Left cardiac atrium (tissue), 4 donors: ENCODE results near the gene TNFRSF25. TPM values are rescaled to one million over a fixed set of nuclear protein-coding genes. Genes with fewer than 3 reads are reported as not detected.

Source experiments
- ATAC-seq, 2 donors: fragments of 200-7000 bp; cut with Tn5 transposase; one replicate each; pipeline ENCODE4 v1.9.1; 2020; ENCODE audit warnings: mild to moderate bottlenecking in 2 of 2, moderate library complexity in 2 of 2
- DNase-seq: peaks from one replicate; pipeline ENCODE4 v3.0.0-alpha.2; 2020
- intact Hi-C, 2 donors: fragments of 100-400 bp; cut with DNase I; formaldehyde crosslinking; loops; one replicate each; pipeline versions ENCODE4 v1.14.1 to v1.15.1; 2022 to 2023
- total RNA-seq, 2 donors: library from RNA; stranded (reverse); fragmentation: NEBNext Ultra II Directional; extraction: Animal tissue kit (Norgen Biotek cat#: 25700); gene quantifications; one replicate each; pipeline ENCODE4 v1.2.1, GENCODE V29; 2021
- donor health status: DM: no; HTN: yes; CAD: no.
- donor health status: DM: no; HTN: yes; CAD: no; lungs with severe emphysema.
- donor health status: DM: yes; HTN: yes; CAD: no.
- donor health status: Dilated cardiomyopathy.

The TNFRSF25 gene
- total RNA-seq, 2 donors from 2014 or later, result 5.5 to 5.9 TPM

DNA sequence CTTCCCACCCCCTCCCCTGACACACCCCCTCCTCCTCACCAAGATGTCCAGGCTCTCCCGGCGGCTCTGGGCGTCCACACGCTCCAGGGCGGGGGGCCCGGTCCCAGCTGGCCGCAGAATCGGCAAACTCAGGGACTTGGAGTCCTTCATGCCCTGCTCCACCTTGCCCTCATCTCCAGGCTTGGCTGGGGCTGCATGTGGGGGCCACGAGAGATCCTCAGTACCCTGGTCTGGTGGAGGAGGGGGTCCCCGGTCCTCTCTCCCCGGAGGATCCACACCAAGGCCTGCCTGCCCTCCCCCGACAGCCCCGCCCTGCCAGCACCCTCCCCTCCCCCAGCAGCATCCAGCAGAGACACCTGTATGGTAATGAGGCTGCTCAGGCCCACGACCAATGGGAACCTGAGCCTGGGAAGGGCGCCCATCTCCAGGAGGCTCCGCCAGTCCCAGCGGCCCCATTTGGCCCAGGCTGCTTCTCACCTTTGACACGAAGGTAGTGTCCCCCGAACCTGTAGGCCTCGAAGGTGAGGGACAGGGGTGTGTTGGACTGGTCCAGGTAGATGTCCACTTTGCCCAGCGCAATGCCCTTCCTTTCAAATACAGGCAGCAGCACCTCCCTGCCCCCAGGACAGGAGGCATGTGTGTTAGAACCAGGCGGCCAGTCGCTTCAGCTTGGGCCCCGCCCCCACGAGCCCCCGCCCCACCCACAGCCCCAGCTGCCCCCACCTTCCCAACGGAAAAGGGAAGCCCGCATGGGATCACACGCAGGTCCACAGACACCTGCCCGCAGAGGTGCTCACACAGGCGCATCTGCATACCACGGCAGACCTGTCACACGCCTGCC, 8.2 kb upstream of the TNFRSF25 start:
- no peak for DNase-seq
- no peak for ATAC-seq

DNA sequence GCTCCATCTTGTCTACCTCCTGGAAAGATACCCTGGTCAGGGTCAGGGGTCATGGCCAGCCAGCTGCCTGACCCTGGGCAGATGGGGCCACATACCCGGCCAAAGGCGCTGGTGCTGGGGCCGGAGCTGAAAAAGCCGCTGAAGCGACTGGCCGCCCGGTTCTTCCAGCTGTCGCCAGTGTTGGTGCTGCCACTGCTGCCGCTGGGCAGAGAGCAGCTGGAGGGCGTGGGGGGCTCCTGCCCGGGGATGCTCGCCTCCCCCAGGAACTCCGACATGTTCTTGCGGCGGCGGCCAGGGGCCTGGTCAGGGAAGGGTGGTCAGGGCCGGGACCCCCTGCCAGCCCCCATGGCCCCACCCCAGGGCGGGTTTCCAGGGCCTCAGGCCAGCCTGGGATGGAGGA, 7.2 kb upstream of the TNFRSF25 start:
- DNase-seq (no peak), ATAC-seq (no peak)
- intact Hi-C loops, result no loop called here

More for the DNA sequence above, 8.2 kb upstream of the TNFRSF25 start:
- intact Hi-C loops, result no loop called here

DNA sequence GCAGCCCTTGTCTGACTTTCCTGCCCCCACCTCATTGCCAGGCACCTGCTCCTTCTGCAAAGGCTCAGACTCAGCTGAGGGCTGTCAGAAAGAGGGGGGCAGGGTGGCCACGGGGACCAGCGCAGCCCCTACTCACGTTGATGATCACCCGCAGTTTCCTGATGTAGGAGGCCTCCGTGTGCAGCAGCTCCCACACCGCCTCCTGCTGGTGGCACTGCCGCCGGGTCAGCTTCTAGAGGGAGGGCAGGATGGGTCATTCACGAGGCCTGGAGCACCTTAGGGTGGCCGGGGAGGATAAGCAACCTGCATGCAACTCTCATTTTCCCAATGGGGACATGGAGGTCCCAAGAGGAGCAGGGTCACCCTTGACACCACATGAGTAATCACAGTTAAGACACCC, 6.4 kb upstream of the TNFRSF25 start:
- intact Hi-C loops, result no loop called here
- no peak for ATAC-seq
- DNase-seq, result no peak

DNA sequence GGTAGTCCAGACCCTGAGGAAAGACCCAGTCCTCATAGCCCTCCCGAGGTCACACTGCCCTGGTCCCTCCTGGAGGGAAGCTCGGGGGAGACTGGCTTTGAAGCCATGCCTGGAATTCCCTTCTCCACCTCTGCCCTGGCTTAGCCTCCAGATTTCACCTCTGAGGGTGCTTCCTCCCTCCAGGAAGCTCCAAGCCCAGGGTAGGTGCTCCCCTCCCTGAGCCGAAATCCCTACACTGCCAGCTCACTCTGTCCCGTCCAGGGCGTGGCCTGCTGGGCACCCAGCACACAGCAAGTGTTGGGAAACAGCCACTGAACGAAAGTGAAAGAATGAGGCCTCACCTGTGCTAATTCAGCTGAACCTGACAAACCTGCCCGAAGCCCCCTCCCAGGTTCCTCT, 6.0 kb upstream of the TNFRSF25 start:
- intact Hi-C loops, result no loop called here
- DNase-seq (no peak), ATAC-seq (no peak)

DNA sequence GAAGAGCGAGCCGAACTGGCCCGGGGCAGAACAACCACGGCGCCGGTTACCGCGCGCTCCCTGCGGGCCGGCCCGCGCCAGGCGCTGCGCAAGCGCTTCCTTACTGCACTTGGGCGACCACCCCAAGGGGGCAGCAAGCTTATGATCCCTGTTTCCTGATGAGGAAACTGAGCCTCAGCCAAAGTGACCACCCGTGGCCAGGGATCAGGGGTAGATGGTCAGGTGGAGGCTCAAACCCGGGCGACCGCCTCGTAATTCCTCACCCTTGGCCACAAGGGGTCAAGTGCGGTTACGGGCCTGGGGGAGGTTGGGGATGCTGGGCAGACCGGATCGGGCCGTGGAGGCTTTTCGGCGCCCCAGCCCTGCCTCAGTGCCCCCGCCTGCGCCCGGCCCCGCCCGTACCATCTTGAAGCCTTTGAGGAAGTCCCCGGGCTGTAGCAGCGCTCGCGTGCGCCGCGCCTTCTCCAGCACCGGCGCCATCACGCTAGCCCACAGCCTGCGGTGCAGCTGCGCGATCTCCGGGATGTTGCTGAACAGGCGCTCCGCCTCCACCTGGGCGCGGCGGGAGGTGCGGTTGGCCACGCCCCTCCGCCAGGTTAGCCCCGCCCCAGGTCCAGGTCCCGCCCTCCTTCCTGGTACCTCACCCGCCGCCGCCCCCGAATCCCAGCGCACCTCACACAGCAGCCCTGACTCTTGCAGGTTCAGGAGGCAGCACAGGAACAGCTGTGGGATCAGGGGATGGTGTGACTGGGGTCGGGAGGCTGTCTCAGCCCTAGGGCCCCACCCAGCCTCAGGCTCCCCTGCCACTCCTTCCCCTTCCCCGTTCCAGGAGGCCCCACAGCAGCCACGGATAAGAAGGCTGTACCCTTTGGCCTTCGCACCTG, 5.4 kb upstream of the TNFRSF25 start:
- intact Hi-C loops, result no loop called here
- no peak for ATAC-seq
- no peak for DNase-seq

DNA sequence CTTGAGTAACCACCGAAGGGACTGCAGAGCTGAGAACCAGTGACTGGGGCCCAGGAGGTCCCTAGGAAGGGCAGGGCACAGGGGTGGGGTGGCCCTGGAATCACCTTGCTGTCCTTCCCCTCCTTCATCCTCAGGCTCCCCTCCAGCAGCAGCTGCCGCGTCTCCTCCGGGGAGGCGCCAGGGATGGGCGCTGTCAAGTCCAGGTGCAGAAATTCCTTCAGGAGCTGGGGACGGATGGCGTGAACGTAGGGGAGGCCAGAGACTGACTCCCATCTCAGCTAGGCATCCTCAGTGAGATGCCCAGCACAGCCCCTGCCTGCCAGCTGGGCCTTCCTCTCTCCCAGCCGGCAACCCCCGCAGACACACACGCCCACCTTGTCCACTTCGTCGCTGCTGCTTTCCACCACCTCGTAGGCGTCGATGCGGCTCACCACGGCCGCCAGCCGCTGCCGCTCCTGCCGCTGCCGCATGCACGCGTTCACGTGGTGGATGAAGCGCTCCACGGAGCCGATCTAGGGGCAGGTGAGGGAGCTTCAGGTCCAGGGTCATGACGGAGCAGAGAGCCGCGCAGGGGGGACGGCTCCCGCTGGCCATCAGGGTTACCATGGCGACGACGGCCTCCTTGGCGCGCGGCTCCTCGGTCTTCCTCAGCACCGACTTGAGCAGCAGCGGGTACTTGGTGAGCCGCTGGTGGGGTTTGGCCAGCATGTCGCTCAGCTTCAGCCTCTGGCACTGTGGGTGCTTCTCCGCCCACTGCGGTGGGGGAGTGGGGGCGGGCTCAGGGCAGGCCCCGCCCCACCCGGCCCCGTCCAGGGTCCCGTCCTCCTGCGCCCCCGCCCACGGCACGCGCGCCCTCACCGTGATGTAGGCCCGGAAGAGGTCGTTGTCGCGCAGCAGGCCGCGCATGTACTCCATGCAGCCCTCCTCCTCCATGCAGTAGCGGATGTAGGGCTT, 4.4 kb upstream of the TNFRSF25 start:
- ATAC-seq, result no peak
- DNase-seq, result no peak
- intact Hi-C loops, result no loop called here

DNA sequence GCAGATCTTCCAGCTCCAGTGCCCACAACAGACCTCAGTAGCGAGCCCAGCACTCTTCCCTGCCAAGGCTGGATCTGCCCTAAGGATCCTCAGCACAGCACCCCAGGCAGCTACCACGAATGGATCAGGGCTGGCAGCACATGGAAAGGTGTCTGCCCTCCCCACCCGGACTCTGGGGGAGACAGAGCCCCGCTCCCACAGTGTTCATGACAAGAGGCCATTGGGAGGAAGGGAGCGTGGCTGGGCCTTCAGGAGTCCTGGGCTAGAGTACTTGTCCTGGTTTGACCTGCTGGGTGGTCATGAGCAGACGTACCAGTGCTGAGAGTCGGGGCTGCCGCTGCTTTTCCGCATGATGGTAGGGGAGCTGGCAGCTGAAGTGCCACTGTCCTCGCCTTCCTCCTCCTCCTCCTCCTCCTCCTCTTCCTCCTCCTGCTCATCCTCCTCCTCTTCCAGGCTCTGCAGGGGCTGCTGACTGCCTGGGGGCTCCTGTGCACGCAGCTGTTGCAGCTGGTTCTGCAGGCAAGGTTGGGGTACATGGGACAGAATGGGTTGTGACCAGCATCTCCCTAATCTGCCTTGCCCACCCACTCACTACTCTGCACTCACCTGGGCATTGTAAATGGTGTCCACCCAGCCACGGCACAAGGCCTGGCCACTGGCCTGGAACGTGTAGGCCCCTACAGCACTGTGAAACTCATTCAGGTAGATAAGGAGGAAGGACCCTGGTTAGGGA, 2.9 kb upstream of the TNFRSF25 start:
- intact Hi-C loops, result no loop called here
- no peak for ATAC-seq

DNA sequence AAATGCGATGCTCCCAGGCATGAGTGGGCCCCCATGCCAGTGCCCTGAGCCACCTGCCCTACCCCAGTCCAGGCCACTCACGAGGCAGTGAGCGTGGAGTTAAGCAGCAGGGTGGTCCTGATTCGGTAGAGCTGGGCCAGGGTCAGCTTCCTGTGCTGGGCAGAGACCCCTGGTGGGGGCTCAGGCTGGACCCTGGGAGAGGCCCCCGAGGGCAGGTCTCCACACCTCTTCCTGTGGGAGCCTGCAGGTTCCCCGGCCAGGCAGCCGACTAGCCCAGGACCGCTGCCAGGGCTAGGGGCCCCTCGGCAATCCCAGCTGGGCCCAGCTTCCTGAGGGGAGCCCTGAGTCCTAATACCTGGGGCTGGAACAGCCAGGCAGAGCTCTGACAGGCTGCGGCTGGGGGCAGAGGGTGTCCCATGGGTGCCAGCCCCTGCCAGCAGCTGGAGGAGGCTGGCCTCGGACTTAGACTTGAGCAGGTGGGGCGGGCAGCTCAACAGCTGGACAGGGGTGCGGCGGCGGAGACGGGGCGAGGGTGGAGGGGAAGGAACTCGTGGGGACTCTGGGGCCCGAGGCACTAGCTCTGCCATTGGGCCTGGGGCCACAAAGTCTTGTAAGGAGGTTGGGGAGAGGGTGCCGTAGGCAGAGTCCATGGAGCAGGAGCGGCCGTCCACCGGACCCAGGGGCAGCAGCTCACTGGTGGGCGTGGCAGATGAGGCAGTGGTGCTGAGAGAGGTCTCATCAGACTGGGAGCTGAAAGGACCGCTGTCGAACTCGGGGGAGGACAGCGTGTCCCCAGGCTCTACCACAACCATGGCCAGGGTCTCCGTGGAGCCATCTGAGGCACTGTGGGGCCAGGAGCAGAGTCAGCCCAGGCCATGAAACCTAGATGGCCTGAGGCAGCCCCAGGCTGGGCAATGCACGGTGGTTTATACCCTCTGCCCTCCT, 2.0 kb upstream of the TNFRSF25 start:
- intact Hi-C loops, result no loop called here
- DNase-seq, result no peak
- ATAC-seq, result no peak

More for the DNA sequence above, 2.9 kb upstream of the TNFRSF25 start:
- DNase-seq, result no peak

DNA sequence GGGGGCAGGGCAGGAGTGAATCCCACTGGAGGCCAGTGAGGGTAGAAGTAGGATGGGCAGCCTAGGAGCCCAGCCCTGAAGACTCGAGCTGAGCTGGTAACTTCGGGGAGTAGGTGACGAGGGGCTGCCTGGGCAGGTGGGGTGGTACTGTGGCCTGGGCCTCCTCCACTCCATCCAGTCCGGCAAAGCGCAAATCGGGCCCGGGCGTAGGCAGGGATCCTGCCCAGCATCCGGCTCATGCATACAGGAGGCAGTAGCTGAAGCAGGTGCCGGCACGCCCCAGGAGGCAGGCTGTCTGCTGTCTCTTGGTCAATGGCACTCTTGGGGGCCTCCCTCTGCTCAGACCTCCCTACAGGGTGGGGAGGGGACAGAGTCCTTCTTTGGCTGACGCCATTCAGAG, 1.3 kb upstream of the TNFRSF25 start:
- intact Hi-C loops, result no loop called here
- ATAC-seq (no peak), DNase-seq (no peak)

DNA sequence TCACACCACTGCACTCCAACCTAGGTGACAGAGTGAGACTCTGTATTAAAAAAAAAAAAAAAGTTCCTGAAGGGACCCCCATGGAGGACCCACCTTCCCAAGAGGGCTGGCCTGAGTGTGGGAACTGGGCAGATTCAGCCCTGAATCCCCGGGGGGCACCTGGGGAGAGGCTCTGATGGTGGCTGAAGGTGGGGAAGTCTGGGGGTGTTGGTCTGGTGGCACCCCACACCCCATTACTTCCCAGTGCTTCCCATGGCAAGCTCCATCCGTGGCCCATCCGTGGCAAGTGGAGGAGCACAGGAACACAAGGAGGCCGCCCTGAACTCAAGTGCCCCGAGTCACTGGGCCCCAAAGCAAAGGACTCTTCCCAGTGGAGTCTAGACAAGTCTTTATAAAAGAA, 778 bp upstream of the TNFRSF25 start:
- DNase-seq, result no peak
- intact Hi-C loops, result no loop called here
- no peak for ATAC-seq

DNA sequence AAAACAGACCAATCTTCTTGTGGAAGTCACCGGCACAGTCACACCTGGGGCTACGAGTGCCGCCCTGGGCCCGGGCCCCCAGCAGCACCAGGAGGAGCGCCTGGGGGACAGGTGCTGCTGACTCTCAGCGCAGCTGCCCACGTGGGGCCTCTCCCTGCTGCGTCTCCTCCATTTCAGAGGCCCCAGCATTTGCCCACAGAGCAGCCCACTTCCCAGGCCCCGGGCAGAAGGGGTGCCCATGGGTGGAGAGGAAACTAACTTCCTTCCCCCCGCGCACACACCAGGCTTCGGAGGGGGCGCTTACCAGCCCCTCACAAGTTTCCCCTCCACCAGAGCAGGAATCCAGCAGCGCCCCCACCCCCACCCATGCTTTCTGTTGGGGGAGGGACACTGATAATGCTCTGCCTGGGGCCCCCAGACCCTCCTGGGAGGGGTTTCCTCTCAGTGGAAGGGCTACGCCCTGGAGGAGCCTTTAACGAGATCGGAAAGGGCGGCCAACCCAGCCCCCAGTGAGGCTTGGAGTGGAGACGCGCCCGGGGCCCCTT, 440 bp downstream of the TNFRSF25 start:
- intact Hi-C loops, result no loop called here
- ATAC-seq (no peak), DNase-seq (no peak)

DNA sequence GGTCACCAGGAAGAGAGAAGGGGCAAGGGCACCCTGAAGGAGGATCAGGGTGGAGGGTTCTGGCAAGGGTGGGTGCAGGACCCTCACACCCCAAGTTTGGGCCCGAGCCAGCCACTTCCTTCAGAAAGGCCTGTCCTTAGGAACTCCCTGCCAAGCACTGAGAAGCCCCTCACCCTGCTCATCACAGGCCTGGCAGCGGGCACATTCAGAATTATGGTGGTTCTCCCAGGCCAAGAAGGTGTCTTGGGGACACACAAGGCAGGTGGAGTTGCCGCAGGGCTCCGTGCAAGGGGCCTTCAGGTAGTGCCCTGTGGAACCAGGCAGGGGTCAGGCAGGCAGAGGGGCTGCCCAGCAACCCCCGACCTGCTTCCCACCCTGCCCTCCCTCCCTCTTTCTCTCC, 1.1 kb downstream of the TNFRSF25 start:
- no peak for DNase-seq
- ATAC-seq, result no peak
- intact Hi-C loops, result no loop called here

DNA sequence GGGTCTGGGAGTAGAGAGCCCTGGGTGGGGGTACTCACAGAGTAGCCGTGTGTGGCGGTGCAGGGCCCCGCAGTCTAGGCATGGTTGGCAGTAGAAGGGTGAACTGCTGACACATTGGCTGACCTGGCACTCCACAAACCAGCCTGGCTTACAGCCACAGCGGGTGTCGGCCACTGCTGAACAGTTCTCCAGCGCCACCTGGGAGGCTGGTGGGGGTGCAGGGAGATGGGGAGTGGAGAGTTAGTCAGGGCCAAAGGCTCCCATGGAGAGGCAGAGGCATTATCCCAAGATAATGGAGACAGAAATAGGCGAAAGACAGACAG, 1.5 kb downstream of the TNFRSF25 start:
- DNase-seq (peak; percentile 64), ATAC-seq (peak; percentile 44 to 49)
- intact Hi-C loops, result no loop called here

DNA sequence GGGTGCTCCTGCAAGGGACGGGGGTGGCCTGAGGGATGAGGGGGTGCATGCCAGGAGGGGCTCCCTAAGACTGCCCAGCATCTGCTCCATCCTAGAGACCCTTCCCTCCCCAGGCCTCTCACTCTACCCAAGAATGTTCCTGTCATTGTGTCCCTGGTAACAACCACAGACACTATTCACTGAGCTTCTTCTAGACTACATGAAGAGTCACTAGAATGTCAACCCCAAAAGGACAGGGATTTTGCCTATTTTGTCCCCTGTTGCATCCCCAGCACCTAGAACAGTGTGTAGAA, 2.9 kb downstream of the TNFRSF25 start:
- no peak for ATAC-seq
- intact Hi-C loops, result no loop called here
- no peak for DNase-seq

DNA sequence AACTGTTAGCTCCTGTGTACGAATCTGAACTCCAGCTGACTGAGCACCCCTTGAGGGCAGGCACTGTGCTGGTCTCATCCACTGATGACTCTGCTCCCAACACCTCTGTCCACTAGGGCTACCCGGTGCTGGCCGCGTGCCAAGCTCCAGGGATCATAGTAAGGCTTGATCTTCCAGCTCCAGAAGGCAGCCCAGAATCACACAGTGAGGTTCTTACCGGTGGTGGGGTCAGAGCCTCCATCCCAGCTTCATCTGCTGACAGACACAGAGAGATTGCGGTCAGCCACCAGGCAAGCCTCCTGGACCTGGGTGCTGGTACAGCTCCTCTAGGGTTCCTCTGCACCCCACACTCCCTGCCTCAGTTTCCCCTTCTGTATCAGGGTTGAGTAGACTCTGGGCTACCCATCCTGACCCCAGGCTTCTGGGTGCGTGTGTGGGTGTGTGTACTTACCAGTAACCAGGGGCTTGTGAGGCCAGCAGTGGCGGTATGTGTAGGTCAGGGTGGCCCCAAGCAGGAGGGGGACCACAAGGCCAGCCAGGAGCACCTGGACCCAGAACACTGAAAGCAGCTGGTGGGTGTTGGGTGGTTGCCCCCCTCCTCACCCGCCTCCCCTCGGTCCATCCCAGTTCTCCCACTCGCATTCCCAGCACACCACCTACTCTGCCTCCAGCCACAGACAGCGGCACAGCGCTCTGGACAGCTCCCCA, 3.4 kb downstream of the TNFRSF25 start:
- ATAC-seq (no peak), DNase-seq (no peak)
- intact Hi-C loops, result no loop called here

DNA sequence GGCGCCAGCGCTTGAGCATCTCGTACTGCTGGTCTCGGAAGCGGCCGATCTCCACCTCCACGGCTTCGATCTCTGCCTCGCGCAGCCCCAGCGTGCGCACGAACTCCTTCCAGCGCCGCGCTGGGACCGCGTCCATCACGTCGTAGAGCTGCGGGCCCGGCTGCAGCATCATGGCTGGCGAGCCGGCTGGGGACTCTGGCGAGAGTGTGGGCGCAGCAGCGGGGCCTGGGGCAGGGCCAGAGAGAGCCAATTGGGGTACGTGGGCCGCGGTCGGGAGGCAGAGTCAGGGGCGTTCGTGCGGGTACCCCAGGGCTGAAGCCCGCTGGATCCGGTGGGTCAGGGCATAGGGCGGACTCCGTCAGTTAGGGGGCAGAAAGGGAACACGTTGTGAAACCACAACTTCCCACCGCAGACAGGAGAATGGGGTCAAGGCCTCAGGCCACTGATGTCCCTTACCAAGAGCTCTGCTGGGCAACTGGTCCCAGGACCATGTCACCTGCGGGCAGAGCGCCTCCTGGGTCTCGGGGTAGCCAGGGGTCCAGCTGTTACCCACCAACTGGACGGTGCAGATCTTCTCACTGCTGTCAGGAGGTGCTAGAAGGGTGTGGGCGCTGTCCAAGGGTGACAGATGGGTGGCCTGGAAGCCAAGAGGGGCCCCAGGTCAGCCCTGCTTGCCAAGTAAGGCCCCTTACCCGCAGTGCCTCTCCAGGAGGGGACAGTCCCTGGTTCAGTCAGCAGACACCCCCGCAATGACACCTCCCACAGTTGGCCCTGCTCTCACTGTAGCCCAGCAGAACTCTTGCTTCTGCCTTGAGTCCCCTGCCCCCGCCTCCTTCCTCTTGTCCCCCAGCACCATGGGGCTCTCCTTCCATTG, 4.2 kb downstream of the TNFRSF25 start:
- intact Hi-C loops, result no loop called here
- DNase-seq, result no peak
- no peak for ATAC-seq
